ENCODE data around the gene TMTC1. TPM values are rescaled to one million over a fixed set of nuclear protein-coding genes. Genes with fewer than 3 reads are reported as not detected.

TMTC1 gene
- polyA plus RNA-seq, 4 donors: 28.5 to 32.8 (median 29.7) TPM

DNA sequence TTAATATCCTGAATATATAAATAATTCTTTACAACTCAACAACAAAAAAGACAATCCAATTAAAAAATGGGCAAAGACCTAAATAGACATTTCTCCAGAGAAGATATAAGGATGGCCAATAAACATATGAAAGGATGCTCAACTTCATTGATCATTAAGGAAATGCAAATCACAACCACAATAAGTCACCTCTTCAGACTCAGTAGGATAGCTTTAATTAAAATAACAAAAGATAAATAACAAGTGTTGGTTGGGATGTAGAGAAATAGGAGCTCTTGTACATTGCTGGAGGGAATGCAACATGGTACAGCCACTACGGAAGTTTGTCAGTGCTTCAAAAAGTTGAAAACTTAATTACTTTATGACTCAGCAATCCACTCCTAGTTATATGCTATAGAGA is 156.5 kb downstream of the TMTC1 start:
- DNase-seq (ENCODE audit: low read depth in 4 of 4, low spot score in 3 of 4): no peak

- DNase-seq (ENCODE audit: low read depth in 4 of 4, low spot score in 3 of 4): no peak
Measured at GRCh38 chr12:29625359-29625953, 158.3 kb downstream of the TMTC1 start.

- no peak for DNase-seq (ENCODE audit: low read depth in 4 of 4, low spot score in 3 of 4)
Measured at GRCh38 chr12:29622251-29622650, 161.5 kb downstream of the TMTC1 start.

DNA sequence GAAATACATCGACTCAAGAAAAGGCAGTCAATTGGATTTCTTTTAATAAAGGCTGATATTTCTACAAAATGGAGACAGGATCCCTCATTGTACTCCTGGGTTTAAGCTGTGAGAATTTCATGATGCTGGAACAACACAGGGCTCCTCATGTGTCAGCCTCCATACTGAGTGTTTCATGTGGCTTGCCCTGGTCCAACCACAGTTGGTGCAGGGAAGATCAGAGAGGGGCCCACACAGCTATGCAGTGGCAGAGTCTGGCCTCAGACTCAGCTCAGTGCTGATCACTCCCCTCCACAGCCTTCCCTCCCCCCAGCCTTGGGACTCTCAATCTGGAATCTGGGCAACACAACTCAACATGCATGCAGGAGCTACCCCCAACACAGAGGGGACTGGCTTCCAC is 163.7 kb downstream of the TMTC1 start:
- no peak for DNase-seq (ENCODE audit: low read depth in 4 of 4, low spot score in 3 of 4)

- DNase-seq (ENCODE audit: low read depth in 4 of 4, low spot score in 3 of 4): no peak
Measured at GRCh38 chr12:29617407-29617803, 166.3 kb downstream of the TMTC1 start.

DNA sequence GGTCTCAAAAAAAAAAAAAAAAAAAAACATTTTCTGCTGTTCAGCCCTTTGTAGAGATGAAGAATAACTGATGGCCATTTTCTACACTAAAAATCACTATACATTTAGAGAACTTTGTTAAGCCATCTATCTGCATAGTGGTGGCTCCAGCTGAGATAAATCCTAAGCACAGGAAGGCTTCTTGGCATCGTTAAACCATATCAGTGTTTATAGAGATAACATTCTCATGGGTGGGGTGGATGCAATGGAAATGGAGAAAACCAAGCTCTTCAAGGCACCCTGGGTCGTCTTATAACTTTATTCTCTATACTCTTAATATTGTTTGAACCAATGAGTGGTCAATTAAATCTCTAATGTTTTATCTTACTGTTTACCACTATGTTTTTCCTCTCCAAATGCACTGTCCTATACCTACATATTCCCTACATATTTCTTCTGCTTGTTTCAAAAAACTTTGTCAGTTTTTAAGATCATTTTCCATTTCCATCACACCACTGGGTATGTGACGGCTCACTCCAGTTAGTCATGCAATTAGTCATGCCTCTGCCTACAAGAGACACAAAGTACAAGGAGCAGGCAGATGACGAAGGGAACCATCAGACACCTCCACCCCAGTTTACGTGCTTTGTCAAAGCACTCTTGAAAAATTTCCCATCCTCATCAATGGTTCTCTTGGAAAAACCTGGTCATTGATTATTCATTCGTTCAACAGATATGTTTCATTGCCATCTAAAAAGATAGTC is 166.9 kb downstream of the TMTC1 start:
- no peak for DNase-seq (ENCODE audit: low read depth in 4 of 4, low spot score in 3 of 4)

GRCh38 chr12:29614694-29615325 is 168.9 kb downstream of the TMTC1 start:
- DNase-seq (ENCODE audit: low read depth in 4 of 4, low spot score in 3 of 4): peak in 2 of 4 donors; percentile 27 to 36

GRCh38 chr12:29612912-29613311 is 170.8 kb downstream of the TMTC1 start:
- DNase-seq (ENCODE audit: low read depth in 4 of 4, low spot score in 3 of 4): no peak

DNA sequence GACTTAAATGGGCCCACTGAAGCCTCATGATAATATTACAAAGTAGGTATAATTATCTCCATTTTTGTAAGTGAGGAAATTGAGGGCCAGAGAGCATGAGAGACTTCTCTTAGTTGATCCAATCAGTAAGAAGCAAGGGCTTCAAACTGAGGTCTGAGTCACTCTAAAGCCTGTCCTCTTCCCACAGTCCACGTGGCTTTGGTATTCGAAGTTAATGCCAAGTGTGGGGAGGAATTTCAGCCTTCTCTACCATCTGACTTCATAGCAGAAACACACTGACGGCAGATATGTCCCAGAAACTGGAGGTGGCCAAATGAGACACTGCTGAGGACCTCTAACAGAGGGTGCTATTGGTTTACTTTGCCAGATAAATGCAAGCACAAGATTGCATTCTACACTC is 171.8 kb downstream of the TMTC1 start:
- DNase-seq (ENCODE audit: low read depth in 4 of 4, low spot score in 3 of 4): no peak

DNA sequence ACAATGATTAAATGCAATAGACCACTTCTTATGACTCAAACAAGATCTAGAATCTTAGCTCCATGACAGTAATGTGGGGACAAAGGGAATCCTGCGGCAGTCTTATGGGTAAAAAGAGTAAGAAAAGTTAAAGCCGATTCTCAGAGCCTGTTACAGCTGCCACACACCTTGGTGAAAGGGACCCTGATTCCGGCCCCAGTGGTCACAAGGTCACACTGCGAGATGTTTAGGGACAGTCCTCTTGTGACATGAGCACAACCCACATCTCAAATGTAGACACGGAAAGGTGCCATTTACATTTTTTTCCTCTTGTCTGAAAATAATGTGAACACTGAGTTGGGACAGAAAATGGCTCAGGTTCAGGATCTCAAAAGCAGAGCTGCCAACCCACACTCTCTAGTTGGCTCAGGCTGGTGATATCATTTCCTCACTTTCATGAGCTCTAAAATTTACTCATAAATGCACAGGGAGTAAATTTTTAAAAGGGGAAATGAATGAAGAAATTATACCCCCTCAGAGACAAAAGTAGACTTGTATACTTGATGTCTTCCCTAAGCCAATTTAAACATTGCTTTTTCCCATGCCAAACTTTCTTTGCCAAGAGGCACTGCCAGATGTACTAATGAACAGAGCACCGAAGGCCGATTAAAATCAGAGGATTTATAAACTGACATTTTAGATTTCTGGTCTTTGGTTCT is 173.1 kb downstream of the TMTC1 start:
- no peak for DNase-seq (ENCODE audit: low read depth in 4 of 4, low spot score in 3 of 4)

- DNase-seq (ENCODE audit: low read depth in 4 of 4, low spot score in 3 of 4): no peak
Measured at GRCh38 chr12:29609431-29610215, 174.1 kb downstream of the TMTC1 start.

- DNase-seq (ENCODE audit: low read depth in 4 of 4, low spot score in 3 of 4): no peak
Measured at GRCh38 chr12:29608581-29608980, 175.2 kb downstream of the TMTC1 start.

DNA sequence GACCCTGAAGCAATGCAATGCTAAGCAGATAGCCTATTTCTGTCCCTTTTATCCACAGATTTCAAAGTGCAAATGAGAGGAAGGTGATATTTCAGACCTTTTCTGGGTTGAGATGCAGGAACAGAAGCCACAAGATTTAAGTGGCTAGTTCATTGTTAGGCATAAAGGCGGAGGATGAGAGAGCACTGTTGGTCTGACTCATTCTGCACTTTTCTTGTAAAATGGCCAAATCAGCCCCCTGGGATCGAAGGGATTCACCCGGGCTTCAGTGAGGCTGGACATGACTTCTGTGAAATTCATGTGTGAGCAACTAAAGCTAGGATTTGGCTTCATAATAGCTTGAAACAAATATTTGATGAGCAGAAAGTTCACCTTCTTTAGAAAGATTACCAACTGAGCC is 184.4 kb downstream of the TMTC1 start:
- no peak for DNase-seq (ENCODE audit: low read depth in 4 of 4, low spot score in 3 of 4)

DNA sequence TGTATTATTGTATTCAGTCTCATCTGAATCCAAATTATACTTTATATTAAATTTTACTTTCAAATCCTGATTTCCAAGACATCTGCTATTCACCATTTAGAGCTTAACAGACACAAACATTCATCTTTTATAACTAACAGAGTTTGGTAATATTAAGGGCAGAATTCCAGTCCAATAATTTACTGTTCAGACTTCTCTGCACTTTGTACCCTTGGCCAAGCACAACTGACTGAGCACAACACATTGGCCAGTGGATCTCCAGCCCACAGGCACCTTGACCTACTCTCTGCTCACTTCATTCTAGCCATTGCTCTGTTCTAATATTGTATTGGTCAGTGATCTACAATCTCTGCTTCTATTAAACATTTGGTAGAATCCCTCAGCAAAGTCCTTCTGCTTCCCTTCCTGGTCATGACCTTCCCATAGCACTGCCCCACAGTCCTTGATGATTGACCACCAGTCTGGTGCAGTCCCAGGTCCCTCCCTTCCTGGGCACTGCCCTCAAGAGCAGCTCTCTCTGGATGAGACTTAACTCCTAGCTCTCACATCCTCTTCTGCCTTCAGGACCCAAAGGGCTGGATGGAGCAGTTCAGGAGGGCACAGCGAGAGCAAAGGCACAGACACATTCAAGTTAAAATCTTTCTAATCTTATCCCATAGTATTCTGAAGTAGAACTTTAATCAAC is 188.5 kb downstream of the TMTC1 start:
- DNase-seq (ENCODE audit: low read depth in 4 of 4, low spot score in 3 of 4): no peak

GRCh38 chr12:29593001-29593400 is 190.7 kb downstream of the TMTC1 start:
- no peak for DNase-seq (ENCODE audit: low read depth in 4 of 4, low spot score in 3 of 4)

DNA sequence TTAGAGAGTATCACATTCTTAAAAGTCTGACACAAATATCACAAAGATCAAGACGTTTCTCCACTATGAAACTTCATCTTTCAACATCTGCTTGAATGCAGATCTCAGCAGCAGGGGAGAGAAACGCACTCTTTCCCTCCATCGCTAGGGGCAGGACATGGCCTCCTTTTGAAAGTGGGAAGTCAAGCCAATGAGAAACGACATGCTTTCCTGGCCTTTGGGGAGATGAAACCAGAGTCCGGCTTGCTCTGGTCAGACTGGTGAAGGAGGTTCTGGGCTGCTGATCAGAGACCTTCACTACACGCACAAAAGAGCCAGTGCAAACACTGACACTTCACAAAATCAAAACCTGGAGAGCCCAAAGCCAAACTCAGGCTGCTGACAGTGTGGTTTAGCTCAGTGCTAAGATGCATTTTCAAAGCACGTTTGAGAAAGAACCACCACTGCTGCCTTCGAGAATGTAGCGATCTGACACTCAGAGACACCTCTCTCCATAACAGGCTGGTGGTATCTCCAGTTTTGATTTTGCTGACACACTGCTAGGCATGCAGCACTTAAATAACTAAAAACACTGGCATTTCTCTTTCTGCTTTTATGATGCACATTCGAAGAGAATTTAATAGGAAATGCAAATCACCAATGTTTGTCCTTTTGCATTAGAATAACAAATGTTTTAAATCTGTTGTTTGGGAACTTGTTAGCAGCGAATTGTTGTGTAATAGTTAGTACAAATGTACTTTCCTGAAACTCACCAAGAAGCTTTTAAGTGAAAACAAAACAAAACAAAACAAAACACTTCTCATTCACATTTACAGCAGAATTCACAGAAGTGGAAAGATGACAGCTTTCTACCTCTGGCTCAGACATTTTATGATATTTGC is 192.4 kb downstream of the TMTC1 start:
- peak in 1 of 4 donors; percentile 20 for DNase-seq (ENCODE audit: low read depth in 4 of 4, low spot score in 3 of 4)

- no peak for DNase-seq (ENCODE audit: low read depth in 4 of 4, low spot score in 3 of 4)
Measured at GRCh38 chr12:29589851-29590250, 193.9 kb downstream of the TMTC1 start.

- DNase-seq (ENCODE audit: low read depth in 4 of 4, low spot score in 3 of 4): no peak
Measured at GRCh38 chr12:29589286-29589820, 194.4 kb downstream of the TMTC1 start.

All from right renal pelvis (tissue), 4 donors.